NCI-H2196 treated with DMSO at 0.1 percent for 48 hours (cell line): ENCODE data around the gene ODAD3.
"Not testable (repeated sequence)": the region's sequence is repeated elsewhere in the genome, so short reads cannot be mapped to it uniquely, and the experiment has no call there.

Experiments used
- DNase-seq: peaks from one replicate; lab custom pipeline; 2025; ENCODE audit not compliant: unreplicated experiment; lab: John Stamatoyannopoulos, UW

Gene ODAD3

DNA sequence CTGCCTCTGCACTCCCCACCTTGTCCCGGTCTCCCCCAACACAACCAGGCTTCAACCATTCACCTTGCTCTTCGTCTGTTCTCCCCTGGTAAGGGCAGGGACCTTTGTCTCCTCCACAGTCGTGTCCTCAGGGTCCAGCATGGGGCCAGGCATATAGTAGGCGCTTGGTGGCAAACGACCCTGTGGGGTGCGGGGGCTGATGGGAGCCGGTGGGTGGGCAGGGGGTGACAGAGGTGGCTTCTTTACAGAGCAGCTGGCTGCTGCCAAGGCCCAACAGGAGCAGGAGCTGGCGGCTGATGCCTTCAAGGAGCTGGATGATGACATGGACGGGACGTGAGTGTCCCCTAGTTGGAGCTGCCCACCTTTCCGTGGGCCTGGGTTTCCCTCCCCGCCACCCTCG, 10.2 kb upstream of the ODAD3 start:
- no peak for DNase-seq

DNA sequence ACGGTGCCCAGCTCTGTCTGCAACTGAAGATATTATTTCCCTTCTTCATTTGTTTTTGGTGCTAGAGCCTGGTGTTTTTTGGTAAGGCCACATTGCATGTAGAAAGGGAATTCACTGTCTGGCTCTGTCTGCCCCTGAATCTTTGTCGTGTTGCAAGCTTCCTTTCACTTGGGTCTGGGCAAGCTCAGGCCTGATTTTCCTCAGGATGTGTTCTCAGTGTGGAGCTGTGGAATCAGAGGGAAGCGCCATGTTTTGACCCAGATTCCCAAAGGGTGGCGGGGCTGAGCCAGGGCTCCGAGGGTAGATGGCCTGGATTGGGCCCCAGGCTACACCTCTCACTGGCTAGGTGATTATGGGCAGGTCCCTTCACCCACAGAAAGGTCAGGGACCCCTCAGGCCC, 9.1 kb upstream of the ODAD3 start:
- DNase-seq, result no peak

DNA sequence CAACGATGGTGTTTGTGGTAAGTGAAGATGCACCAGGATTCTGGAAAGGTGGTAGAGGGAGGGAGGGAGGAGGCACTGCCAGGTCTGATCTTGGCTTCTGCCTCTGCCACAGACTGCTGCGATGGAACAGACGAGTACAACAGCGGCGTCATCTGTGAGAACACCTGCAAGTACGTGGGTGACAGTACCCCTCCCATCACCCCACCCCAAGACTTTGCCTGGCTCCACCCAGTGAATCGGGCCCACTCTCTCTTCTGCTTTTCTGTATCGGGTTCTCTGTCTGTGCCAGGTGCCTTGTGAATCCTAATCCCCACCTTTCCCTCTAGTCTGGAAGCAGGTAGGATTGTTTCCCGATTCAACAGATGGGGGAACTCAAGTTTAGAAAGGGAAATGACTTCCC, 3.0 kb upstream of the ODAD3 start:
- no peak for DNase-seq

DNA sequence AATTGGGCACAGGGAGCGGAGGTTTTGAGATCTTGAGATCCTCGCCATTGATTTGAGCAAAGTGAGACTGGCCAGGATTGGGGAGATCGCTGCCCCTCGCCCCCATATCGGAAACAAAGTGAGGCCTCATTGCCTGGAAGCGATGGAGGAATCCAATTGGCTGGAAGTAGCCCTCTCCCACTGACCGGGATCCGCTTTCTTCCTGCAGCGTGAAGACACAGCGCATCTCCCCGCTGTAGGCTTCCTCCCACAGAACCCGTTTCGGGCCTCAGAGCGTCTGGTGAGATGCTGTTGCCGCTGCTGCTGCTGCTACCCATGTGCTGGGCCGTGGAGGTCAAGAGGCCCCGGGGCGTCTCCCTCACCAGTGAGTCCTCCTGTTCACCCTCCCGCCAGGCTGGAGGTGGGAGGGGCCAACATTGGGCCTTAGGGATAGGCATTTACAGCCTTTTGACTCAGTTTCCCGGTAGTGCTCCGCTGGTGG, 952 bp upstream of the ODAD3 start:
- no peak for DNase-seq

DNA sequence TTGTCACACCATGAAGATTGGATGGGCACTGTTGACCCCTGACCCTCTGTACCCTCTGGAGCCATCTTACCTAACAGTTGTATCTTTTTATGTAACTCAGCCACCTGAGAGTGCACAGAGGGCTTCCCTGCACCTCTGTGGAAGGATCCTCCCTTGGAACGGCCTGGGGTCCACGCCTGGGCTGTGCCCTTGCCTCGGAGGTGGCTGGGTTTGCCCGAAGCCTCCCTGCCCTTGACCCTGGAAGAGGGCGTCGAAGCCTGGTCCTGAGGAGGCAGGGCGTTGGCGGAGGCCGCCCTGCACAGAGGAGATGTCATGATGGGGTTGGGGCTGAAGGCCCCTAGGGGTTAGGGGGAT, 241 bp downstream of the ODAD3 start:
- no peak for DNase-seq

DNA sequence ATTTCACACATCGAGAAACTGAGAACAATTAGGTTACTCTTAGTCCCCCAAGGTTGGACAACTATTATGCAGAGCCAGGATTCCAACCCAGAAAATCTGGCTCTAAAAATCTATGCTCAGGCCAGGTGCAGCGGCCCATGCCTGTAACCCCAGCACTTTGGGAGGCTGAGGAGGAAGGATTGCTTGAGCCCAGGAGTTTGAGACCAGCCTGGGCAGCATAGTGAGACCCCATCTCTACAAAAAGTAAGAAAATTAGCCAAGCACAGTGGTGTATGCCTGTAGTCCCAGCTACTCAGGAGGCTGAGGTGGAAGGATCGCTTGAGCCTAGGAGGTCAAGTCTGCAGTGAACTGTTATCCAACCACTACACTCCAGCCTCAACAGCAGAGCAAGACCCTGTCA, 1.4 kb downstream of the ODAD3 start:
- not testable (repeated sequence) for DNase-seq

DNA sequence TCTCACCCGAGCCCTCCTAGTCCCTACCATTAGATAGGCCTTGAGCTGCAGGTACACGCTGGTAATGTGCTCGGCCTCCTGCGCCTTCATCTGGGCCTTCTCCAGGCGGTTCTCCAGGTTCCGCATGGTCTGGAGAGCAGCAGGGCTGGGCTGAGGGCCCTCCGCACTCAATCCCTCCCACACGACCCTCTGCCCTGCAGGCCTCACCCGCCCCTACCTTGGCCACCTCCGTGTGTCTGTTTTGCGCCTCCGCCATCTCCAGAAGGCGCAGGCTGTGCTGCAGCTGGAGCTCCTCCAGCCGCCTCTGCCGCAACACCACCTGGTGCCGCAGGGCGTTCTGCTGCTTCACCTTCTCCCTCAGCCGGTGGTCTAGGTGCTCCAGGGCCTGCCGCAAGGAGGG, 8.3 kb downstream of the ODAD3 start:
- DNase-seq, result no peak

DNA sequence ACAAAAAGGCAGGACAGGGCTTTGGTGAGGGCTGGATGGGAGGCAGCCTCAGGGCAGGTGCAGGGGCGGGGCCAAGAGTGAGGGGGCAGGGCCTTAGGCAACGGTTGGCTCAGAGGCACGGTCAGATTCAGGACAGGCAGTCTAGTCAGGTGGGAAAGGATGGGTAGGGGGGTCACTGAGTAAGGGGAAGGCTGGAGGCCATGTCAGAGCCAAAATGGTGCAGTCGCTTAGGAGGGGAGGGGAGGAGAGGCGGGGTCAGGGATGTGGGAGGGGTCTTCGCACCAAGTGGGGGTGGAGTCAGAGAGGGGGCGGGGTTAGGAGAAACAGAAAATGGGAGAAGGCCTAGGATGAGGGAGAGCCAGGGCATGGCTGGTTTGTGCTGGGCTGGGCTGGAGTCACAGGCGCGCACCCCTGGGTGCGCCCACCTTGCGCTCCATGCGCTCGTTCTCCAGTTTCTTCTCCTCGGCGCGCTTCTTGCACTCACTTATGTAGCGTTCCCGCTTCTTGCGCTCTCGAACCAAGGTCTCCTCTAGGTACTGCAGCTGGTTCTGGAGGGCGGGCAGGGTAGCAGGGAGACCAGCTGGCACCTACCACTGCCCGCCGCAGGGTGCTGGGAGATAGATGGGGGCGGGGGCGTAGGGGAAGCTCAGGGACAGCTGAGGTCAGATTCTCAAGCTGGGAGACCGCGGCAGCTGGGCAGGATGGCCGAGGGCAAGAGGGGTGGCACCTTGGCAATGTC, 9.0 kb downstream of the ODAD3 start:
- no peak for DNase-seq

DNA sequence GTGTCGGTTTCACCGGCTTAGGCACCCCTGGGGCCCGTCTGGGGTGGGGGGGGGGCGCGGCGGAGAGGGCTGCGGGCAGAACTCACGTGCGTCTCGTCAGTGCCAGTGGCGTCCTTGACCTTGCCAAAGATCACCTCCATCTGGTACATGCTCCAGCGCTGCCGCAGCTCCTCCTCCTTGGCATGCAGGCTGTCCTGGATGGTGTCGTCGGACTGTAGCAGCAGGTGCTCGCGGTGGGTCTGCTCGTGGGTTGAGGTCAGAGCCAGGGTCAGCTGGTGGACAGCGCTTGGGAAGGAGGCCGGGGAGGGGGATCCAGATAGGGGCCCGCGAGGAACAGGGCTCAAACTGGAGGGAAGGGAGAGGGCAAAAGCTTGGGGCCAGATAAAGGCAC, 11.1 kb downstream of the ODAD3 start:
- DNase-seq, result no peak

DNA sequence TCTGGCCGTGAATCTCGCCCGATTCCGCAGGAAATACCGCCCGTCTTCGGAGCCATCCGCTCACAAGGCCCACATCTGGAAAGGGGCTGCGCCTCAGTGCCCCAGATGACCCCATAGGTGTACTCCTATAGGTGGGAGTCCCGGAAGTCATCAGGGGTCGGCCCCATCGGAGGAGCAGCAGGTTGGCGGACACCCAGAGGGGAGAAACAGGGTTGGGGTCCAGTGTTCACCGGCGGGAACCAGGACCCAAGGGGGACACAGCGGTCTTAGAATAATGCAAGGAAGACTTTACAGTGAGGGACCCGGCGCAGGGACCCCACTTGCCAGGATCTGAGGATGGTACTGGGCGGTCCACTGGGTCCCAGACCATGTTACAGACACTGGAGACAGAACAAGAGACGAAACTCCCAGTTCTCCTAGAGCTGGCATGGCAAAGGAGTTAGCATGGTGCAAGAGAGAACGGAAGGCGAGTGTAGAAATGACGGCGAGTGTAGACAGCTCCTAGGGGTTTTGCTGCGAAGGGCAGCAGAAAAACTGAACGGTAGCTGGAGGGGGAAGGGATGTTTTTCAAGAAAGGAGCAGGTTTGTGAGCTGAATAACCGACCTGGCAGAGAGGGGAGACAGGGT, 11.6 kb downstream of the ODAD3 start:
- no peak for DNase-seq

DNA sequence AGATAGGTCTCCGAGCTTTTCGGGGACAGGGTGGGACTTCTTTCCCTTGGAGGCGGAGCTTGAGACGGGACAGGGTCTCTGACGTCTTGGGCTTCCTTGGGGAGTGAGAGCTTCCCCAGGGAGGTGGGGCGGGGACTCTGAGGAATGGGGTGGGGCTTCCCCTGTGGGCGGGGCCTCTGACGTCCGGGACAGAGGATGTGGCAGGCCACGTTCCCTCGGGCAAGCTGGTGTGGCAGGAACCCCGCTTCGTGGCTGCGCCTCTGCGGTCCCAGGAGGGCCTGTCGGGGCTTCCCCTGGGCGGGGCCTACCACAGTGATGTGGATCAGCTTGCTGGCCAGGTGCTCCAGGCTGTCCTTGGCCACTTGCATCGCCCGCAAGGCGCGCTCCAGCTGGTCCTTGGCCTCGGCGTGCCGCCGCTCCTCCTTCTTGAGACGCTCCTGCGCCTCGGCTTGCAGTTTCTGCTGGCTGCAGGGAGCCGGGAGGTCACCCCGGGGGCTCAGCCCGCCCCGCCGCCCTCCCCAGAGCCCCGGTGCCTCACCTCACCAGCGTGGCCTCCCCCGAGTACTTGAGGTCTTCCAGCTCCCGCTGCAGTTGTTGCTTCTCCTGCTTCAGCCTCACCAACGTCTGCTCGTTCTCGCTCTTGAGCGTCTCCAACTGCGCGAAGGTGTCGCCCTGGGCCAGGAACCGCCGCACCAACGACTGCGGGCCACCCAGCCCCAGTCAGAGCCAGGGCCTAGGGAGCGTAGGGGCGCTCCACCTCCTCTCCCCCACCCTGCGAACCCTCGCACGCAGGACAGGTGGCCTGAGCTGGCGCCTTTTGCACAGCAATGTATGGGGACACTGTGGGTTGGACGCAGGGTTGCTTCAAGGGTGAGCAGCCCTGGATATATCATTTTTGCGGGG, 12.5 kb downstream of the ODAD3 start:
- no peak for DNase-seq

DNA sequence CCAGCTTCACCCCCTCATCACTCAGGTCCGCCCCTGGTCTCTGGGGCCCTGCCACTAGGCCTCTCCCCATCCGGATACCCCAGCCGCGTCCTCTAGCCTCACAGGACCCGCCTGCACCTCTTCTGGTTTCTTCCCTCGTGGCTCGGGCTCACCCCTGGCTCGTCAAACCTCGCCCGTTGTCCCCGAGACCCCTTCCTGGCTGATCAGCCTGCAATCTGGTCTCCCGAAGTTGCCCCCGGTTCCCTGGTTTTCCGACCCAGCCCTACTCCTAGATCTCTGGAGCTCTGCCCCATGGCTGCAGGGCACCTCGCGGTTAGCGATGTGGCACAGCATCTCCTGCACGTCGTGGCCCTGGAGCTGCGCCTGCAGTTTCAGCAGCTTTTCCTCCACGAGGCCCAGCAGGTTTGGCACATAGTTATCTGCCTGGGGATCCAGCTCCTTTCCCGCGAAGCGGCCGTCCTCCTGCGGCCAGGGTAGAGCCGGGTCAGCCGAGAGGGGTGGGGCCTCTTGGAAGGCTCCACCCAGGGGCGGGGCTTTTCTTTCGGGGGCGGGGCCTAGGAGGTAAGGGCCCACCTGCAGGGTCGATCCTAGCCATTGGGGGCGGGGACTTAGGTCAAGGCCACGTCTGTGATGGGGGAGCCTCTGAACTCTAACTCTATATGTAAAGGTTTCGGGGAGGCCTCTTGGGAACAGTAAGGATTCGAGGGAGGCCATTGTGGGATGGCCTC, 13.4 kb downstream of the ODAD3 start:
- DNase-seq, result no peak

DNA sequence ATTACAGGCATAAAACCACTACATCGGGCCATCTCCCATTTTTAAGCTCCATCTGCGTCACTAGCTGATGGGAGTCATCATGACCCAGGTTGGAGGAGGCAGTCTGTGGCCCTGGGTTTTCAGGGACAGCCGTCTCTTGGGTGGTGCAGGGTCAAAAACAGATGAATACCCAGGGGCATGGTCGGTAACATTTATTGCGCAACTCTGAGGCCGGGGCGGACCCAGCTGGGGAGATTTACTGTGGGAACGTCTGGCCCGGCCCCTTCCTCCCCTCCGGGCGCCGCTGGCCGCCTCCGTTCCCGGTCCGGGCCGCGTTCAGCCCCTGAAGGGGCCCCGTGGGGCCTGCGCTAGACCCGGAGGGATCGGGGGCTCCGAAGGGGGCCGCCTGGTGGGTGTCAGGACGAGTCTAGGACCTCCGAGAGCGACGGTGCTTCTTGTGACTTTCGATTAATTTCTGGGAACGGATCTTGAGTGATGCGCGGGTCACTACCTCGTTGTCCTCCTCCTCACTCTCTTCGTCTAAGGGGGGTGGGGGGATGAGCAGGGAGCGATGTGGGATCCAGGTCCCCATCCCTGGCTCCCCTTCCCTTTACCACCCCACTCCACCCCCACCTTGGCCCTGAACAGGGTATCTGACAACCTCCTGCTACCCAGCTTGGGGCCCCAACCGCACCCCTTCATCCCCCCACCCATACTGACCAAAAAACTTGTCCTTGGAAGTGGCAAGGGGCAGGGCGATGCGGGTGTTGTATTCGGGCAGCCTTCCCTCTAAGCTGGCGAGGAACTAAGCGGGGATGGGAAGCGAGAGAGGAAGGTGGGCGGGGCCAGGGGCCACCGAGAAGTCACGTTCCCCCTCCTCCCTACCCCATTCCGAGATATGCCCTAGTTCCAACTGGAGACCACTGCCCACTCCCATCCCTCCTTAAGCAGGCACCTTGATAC, 14.2 kb downstream of the ODAD3 start:
- no peak for DNase-seq

DNA sequence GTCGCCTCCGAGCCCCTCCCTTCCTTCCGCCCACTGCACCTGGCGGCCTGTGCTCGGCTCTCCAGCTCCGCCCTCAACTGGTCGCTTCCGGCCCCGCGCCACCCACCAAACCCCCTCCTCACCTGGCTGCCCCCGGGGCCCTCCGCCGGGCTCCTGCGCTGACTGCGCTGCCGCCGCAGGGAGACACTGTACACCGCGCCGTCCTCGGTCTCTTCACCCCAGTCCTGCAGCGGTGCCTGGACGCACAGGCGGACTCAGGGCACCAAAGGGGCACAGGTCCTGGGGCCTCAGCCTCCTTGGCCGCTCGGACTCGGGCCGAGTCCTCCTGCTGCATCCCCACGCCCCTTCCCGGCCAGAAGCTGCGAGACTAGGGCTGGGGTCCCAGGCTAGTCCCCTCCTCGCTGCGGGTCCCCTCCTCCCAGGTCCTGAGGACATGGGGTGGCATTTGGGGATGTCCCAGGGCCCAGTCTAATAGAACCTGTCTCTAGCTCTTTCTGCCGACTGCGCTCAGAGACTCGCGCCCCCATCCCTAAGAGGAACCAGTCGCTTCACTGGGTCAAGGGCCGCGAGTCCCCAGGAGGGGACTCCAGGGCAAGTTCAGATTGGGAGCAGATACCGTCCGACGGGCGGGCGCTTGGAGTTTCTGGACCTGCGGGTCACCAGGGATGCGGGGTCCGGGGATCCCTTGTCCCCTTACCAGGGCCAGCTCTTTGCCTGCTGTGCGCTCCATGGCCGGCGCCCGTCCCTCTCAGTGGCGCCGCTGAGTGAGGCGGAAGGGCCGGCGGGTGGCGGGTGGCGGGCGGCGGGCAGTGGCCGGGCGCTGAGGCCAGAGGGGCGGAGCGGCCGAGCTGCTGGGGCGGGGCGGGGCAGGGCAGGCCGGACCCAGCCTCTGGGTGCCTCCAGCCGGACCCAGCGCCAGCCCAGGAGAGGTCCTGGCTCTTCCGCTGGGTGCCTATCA, 16.1 kb downstream of the ODAD3 start, which contains the start of gene RGL3:
Gene RGL3, minus strand, starts transcription at position 766 of the 958 bp plus-strand sequence. Its CDS starts 36 bp downstream, at position 730.
- DNase-seq, result peak; percentile 54

DNA sequence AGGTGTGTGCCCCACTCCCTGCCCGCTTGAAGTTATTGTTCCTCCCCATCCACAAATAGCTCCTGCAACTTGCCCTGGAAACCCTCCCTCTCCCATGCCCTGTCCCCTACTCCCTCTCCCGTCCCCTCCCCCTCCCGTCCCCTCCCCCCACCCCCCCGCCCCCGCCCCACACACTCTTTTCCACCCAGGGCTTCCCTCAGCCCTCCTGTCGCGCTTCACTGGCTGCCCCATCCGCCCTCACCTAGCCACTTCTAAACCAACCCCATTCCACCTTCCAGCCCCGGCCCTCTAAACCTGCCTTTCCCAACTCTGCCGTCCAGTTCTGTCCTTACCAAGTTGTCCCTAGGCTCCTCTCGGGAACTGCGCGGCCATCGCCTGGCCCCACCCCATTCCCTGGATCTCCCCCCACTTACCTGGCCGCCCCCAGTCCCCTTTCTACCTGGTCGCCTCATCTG, 16.8 kb downstream of the ODAD3 start:
- no peak for DNase-seq

DNA sequence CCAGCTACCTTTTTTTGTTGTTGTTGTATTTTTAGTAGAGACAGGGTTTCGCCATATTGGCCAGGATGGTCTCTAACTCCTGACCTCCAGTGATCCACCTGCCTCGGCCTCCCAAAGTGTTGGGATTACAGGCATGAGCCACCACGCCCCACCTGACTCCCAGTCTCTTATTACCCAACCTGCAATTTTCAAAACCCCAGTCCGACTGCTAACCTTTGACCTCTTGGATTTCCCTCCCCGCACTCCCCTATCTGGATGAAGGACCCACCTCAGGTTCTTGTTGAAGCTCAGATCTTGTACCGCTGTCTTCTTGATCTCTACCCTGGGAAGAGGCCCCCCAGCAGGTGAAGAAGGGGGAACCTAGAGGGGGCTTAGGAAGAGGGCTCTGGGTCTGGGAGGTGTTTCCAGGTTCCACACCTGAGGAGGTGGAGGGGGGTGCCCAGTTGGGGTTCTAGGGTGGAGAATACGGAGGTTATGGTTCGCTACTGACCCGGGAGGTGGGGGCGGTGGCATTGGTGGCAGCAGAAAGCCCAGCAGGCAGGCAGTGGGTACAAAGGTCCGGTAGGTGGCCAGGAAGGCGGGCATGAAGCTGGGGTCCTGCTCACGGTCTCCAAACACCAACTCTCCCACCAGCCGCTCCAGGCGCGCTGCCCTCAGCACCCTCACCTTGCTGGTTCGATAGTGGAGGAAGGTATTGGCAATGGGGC, 18.4 kb downstream of the ODAD3 start:
- no peak for DNase-seq

DNA sequence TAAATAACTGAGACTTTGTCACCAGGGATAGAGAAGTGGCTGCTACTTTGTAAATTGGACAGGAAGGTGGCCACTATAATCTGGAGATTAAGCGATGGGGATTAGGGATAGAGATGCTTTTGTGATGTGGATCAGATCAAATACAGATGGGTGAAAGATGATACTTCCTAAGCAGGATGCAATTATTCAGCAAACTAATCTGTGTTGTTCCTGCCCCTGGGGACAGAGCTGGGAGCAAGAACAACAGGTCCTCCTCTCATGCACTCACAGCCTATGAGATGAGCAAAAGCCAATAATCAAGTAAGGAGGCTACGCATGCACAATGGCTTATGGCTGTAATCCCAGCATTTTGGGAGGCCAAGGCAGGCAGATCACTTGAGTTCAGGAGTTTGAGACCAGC, 20.4 kb downstream of the ODAD3 start:
- peak; percentile 14 for DNase-seq

DNA sequence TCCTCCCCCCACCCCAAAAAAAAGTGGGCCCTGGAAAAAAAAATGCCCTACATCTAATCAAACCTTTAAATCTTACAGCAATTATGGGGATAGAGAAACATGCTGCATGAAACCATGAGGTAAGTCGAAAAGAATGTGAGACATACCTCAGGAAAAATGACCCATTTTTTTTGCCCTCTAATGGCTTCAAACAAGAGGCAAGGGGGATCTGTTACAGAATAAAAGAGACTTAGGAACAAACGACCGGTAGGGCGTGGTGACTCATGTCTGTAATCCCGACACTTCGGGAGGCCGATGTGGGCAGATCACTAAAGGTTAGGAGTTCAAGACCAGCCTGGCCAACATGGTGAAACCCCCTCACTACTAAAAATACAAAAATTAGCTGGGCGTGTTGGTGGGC, 24.2 kb downstream of the ODAD3 start:
- DNase-seq, result no peak
